Activated effector memory CD4-positive, alpha-beta T cell treated with anti-CD3 and anti-CD28 coated beads, Interleukin-2, amount 50 U/mL, for 16 hours (primary cell): Measurements from ENCODE around the gene ARL6IP4.

Experiments used
- DNase-seq: peaks from one replicate; pipeline ENCODE4 v3.0.0-alpha.2; 2020

Gene ARL6IP4

DNA sequence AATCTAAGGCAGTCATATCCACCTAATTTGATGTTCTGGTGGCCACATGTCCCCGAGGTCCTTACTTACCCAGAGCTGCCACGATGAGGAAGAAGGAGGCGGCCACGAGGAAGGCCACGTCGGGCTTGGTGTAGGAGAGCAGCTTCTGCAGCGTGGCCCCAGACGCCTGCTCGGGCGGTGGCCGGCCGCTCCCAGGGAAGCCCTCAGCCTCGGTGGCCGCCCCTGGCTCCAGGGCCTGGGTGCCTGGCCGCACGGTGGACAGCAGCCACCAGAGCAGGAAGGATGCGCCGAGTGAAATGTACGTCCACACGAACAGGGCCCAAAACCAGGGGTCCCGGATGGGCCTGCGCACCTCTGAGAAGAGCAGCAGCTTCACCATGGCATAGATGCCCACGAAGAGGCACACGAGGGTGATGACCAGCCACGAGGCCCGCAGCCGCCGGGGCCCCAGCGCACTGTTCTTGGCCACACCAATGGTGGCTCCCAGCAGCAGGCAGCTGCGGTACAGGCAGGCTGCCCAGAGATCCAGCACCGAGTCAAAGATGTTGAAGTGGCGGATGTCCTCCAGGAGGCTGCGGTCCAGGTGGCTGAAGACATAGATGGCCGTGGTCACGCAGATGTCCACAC is 20.8 kb upstream of the ARL6IP4 start:
- DNase-seq = no peak

DNA sequence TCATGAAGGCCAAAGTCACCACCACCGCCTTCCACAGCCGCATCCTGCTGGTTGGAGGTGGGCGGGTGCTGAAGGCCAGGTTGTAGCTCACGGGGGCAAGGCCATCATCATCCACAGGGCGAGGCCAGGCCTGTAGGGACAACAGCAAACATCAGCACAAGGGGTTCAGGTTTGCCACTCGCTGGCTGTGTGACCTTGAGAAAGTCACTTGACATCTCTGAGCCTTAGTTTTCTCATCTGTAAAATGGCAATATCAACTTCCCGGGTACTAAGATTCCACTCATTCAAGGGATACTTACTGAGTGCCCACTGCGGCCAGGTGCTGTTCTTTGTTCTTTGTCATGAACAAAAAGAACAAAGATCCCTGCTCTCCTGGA is 20.3 kb upstream of the ARL6IP4 start:
- DNase-seq = no peak

DNA sequence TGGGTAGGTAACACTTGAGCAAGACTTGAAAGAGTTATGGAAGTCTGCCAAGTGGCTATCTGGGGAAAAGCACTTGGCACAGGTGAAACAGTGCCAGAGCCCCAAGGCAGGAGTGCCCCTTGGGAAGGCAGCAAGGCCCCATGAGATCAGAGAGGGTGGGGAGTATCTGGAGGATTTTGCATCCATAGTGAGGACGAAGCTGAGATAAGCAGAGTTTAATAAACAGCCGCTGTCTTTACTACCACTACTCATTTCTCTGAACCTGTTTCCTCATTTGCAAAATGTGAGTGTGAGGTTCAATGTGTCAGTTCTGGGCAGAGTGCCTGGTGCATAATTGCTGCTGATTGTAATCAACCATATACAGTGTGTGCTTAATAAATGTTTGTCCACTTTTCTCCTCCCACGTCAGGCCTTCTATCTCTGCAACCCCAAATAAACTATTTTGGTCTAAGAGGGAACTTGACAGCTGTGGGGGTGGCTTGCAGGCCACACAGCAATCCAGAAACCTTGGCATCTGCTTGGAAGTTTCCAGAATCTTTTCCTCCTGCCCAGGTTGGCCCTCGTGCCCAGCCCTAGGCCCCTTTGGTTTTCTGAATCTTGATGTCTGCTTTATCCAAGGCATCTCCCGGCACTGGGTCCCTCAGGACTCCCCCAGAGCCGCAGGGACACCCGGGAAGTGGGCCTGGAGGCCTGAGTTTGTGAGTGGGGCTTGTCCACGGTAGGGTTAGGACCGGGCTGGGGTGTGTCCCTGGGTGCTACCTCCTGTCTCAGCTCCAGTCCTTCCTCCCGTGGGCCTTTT is 18.8 kb upstream of the ARL6IP4 start:
- DNase-seq = no peak

DNA sequence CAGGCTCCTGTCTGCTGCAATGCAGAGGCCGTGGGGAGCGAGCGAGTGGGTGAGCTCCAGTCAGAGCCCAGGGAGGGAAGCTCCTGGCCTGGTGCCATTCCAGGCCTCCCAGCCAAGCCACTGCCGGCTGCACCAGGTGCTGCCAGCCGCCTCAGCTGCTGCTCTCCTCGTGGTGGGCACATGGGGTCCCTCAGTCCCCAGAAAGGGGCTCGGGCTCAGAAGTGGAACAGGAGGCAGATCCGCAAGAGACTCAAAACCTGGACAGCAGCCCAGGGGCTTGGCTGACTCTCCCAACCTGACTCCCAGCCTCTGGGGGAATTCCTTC is 16.6 kb upstream of the ARL6IP4 start:
- DNase-seq = no peak

DNA sequence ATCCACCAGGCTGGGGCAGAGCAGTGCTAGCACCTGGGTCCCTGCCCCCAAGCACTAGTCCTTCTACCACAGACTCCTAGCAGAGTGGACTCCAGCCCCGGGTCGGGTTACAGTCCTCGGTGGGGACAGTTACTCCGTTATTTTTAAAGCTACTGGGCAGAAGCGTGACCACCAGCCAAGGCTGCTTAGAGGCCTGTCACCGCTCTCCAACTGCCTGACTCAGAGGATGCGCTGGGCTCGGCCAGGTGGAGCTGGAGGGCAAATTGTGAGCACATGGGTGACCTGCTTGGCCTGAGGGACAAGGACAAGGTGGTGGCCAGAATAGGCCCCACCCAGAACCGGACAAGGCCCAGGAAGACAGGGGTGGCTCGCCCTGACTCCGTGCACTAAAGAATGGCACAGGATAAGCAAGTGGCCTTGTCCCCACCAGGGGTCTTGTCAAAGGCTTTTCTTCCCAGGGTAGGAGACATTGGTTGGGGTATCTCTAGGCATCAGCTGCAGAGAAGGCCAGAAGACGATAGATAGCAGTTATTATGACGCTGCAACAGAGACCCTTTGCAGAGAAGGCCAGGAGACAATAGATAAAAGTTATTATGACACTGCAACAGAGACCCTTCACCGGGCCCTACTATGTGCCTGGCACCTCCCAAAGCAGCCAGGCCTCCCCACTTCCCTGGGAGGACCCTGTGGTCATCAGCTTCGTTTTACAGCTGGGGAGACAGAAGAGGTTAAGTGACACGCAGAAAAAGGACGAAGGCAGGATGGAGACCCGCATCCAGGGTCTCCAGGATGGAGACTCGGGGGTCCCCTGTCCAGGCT is 15.8 kb upstream of the ARL6IP4 start:
- DNase-seq = no peak

DNA sequence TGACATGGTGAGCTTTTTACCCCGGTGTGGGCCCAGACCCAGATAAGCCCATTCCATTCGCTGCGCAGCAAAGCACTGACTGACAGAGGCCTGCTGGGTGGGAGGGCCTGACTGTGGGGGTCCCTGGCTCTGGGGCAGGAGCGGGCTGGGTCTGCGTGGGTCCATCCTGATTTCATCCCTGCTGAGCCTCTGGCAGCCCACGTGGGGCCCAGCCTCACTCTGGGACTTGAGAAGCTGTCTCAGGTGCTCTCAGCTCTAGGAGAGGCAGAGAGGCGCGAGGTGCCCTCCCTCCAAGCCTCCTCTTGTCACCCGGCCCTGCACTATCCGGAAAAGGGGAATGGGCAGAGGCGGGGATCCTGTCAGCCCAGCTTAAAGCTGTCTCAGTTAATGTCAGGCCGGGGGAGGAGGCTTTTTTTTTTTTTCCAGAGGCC is 15.1 kb upstream of the ARL6IP4 start:
- no peak for DNase-seq

DNA sequence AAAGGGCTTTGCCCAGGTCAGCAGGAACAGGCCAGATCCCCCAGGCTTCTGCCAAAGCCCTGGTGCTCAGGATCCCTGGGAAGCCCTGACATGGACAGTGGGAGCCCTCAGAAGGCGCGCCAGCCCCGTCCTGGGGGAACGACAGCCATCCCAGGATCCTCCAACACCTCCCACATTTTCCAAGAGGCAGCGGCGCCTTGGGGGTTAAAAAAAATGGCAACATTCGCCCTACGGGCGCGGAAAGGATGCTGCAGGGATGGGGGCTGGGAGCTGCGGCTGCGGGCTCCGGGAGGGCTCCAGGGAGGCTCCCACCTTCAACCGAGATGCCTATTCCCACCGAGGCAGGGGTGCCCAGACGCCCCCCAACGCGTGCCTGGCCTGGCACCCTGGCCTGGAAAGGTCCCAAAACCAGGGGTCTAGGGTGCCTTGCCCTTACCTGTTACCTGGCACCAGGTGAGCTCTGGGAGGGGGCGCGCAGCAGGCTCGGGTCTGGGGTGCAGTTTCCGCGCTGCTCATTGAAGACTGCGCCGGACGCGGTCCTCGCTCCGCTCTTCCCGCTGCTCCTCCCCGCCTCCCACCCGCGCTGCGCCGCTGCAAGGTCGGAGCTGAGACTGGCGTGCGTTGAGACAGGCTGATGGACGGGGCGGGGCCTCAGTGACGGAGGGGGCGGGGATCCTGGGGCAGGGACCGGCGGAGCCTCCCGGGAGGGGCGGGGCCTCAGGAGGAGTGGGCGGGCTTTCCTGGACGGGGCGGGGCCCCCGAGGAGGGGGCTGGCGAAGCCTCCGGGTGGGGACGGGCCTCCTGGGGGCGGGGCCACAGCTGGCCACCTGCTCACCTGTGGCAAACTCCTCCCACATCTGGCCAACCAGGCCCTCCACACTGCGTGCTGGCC is 14.4 kb upstream of the ARL6IP4 start, which contains the start of gene ABCB9:
TSS of gene ABCB9 (minus strand) at position 613 of the 892 bp plus-strand sequence. CDS start 6,228 bp downstream, outside the sequence.
- DNase-seq = peak; percentile 95

DNA sequence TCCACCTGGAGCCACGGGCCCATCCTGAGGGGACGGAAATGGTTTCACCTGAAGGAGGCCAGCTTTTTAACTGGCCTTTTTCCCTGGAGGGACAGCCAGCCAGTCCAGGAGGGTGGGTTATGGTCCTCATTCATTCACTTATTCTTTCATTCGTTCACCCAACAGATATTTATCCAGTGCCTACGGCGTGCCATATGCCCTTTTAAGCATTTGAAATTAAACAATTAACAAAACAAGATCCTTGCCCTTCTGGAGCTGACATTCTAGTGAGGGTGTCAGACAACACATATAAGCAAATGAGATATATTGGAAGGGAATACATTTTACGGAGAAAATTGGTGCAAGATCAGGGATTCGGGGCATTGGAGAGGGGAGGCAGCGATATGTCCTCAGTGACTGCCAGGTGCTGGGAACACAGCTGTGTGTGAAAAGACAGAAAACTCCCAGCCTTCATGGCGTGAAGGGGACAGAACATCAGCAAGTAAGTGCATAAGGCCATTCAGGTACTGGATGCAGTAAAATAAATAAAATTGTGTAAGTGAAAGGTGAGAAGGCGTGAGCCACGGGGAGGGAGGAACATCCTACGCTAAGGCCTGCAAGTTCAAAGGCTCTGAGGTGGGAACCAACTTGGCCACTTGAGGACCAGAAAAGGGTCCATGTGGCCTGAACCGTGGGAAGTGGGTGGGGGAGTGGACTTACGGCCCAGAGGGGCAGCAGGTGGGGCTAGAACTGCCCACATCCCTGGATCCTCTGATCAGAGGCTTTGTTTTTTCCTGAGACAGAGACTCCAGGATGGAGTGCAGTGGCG is 13.5 kb upstream of the ARL6IP4 start:
- peak; percentile 60 for DNase-seq

DNA sequence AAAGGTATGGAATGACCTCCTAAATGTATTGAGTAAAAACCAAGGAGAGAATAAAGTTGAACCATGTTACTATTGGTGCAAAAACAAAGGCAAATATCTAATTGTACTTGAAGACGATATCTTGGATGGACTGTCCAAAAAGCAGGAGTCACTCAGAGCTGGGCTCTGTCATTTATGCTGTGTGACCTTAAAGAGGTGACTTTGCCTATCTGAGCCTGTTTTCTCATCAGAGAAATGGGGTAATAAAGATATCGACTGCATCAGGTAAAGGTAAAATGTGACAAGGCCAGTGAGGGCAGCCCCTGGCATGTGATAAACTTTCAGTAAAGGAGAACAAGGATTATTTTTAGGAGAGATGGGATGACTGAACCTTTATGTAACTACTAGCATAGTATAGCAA is 12.4 kb upstream of the ARL6IP4 start:
- DNase-seq = no peak

DNA sequence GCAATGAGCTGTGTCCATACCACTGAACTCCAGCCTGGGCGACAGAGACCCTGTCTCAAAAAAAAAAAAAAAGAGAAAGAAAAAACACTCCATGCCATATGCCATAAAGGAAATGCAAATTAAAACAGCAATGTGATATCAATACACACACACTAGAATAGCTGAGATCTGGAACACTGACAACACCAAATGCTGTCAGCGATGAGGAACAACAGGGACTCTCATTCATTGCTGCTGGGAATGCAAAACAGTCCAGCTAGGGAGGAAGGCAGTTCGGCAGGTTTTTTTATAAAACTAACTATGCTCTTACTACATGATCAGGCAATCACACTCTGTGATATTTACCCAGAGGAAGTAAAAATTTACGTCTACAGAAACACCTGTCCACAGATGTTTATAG is 10.8 kb upstream of the ARL6IP4 start:
- no peak for DNase-seq

DNA sequence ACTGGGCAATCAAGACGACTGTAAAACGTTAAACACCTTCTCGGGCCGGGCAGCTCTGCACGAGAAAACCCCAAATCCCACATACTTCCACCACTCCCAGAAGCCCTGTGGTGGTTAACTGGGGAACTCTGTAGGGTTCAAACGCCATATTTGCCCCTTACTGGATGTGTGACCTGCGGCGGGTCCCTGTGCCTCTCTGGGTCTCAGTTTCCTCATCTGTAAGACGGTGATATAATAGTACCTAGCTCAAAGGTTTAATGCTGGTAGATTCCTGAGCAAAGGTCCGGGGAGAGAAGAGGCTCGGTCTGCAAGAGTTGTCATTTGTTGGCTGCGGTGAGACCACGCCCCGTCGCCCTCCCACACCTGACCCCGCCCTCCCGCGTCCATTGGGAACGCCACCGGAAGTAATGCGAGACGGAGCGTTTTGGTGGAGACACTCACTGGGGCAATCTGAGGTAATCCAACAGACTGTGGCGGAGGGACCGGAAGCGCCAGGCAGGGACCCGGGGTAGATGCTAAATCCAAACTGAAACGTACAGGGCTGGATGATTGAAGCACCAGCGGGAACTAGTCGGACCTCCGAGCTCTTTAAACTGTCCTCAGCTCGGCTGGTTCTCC is 6.1 kb upstream of the ARL6IP4 start:
- DNase-seq = peak; percentile 100

DNA sequence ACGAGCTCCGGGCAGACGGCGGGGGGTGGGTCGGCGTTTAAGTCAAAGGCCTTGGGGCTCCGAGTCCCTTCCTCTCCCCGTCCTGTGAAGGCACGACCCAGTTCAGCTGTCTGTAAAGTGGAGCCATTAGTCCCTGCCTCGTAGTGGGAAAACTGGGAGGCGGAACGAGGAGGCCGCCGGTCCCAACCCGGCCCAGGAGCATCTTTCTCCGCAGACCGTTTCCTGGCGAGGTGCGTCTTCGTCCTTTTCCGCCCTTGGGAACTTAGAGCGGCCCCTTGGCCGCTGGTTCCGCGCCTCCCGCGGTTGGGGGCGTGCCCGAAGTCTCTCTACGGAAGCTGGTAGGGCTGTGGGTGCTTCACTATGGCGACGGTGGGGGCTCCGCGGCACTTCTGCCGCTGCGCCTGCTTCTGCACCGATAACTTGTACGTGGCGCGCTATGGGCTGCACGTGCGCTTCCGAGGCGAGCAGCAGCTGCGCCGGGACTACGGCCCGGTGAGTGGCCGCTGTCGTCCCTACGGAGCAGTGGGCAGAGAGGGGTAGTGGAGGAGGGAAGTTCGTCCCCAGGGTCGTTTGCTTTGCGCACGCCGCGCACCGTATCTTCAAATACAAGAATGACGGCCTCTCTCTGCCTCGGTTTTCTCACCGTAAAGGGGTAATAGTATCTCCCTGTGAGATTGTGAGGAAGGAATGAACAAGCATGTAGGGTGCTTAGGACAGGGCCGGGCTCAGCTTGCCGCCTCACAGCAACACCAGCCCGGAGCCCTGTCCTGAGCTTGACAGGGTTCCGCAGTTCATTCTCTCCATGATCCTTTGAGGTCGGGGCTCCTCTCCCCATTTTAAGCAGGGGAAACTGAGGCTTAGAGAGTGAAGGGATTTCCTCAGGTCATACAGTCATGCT is 5.3 kb upstream of the ARL6IP4 start, which contains the start of gene OGFOD2:
TSS of gene OGFOD2 (plus strand) at position 353 of the 898 bp plus-strand sequence. CDS start at position 361, 8 bp downstream.
- DNase-seq = peak; percentile 98

DNA sequence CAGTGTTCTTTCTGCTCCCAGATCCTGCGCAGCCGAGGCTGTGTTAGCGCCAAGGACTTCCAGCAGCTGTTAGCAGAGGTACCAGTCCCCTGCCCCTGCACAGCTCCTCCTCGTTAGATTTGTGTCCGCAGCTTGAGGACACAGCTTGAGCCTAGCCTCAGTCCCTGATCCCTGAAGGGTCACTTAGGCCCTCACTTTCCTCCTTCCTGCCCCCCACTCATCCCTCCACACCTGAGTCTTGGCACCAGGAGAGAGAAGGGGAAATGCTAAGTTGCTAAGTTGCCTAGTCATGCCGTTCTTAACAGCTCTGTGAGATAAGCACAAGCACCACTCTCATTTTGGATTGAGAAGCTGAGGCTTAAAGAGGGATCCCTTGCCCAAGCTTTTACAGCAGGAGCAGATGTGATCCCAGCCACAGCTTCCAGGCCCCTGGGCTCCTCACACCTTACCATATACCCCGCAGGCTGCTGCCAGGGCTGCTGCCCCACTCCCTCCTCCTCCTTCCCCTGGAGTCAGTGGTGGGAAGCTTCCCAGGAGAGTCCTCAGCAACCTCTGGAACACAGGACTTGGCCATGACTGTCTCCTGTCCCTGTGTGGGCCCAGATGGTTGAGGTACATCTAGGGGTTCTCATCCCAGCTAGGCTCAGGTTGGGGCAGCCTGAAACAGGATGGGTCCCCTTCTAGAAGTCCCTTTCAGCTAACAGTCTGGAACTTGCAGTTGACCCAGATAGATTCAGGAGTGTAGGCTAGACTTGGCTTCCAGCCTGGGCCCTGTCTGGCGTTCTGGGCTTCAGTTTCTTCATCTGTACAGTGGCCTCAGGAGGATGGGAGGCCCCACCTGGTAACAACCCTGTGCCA is 4.5 kb upstream of the ARL6IP4 start:
- no peak for DNase-seq

DNA sequence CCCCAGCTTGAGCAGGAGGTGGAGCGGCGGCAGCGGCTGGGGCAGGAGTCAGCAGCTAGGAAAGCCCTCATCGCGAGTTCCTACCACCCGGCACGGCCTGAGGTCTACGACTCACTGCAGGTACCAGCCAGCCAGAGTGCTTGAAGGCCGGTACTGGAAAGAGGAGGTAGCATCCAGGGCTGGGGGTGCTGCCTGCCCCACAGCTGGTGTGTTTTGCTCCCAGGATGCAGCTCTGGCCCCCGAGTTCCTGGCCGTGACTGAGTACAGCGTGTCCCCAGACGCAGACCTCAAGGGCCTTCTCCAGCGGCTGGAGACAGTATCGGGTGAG is 3.9 kb upstream of the ARL6IP4 start:
- DNase-seq = no peak

DNA sequence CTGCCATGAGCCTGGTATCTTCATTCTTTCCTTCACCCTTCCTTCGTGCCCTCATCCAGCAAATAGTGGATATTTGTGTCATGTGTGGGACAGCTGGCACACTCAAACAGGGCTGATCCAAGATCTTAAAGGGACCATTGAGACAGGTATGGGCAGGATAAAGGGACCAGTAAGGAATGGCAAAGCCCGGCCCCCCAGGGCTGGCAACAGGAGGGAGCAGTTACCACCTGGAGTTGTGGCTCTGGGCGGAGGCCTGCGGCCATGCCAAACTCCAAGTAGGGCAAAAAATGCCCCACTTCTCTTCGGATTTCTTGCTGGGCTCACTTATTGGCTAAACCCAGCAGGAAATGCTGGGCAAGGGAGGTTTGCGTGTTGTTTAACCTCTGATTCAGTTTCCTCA is 3.3 kb upstream of the ARL6IP4 start:
- DNase-seq = no peak

DNA sequence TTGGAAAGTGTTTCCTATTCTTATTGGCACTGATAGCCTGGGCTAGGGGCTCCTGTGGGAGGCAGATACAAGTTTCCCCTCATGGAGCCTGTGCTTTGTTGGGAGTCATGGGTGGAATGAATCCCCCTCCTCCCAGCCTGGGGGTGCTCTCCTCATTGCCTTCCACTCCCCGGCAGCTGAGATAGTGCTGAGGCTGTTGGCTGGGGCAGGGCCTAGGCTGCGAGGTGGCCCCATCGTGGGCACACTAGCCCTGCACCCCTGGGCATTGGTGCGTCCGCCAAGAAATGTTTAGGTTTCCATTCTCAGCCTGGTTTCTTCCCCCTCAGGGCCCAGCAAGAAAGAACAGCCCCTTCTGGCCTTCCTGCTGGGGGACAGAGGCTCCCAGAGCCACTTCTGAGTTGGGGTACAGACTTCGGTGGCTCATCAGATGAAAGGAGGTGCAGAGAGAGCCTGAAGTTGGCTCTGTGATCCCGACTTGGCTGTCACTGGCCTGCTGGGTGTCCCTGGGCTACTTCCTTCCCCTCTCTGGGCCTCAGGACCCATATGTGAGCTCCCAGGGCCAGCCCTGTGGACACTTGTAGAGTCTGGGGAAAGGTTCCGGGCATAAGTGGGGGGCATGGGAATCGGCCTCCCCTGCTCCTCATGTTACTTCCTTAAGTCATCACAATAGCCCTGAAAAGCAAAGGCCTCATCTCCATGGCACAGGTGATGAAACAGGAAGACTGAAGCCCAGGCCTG is 2.7 kb upstream of the ARL6IP4 start:
- no peak for DNase-seq

DNA sequence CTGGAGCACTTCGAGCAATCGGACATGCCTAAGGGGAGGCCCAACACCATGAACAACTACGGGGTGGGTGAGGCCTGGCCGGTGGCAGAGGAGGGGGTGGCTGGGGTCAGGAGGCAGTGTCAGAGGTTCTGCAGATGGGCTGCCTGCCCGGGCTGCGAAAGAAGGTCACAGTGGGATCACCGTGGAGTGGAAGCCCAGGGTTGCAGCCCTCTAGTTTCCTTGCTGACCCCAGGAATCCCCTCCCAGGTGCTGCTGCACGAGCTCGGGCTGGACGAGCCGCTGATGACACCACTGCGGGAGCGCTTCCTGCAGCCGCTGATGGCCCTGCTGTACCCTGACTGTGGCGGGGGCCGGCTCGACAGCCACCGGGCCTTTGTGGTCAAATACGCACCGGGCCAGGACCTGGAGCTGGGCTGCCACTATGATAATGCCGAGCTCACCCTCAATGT is 1.9 kb upstream of the ARL6IP4 start:
- no peak for DNase-seq
